ENCODE measurements around the gene CNTNAP2. TPM values are rescaled to one million over a fixed set of nuclear protein-coding genes. Genes with fewer than 3 reads are reported as not detected.

CNTNAP2 gene
- total RNA-seq, 2 donors from 2014 or later: not detected

DNA sequence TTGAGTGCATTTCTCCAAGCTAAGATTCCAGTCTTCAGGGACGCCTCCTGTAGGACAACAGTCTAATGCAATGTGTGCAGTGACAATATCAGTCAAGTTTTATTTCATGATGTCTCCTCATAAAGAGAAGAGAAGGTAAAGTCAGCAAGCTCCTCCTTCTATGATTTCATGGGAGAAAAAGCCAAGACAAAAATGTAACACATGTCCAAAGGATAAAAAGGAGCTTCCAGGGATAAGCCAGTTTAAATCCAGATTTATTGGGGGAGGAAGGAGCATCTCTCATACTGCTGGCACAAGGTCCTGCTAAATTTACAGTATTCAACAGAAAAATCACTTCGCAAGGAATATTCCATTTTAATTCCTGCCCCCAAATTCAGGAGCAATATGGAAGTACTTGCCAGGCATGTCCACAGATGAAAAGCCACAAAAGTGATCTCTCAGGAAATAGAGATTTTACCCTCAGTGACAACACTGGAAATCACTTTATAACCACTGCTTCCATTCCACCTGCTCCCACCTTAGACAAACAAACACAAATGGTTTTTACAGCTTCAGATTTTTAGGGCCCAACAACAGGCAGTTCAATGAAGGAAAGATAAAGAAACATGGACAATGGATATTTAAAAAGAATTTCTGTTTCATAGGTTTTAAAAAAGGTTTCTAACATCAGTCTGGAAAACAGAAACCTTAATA is 1796.5 kb downstream of the CNTNAP2 start:
- no peak overlapping the region for H3K4me3 Mint-ChIP-seq
- H3K36me3 Mint-ChIP-seq: no peaks in the 10 kb centered on the region
- no peaks in the 10 kb centered on the region for H3K4me1 Mint-ChIP-seq (ENCODE audit: low read depth in 2 of 2)
- H3K27ac Mint-ChIP-seq: no peak overlapping the region
- H3K9me3 Mint-ChIP-seq: peaks cover 3% of the 10 kb centered on the region
- ATAC-seq (no peak), DNase-seq (ENCODE audit: low spot score) (no peak)
- H3K27me3 Mint-ChIP-seq: no peaks in the 10 kb centered on the region

DNA sequence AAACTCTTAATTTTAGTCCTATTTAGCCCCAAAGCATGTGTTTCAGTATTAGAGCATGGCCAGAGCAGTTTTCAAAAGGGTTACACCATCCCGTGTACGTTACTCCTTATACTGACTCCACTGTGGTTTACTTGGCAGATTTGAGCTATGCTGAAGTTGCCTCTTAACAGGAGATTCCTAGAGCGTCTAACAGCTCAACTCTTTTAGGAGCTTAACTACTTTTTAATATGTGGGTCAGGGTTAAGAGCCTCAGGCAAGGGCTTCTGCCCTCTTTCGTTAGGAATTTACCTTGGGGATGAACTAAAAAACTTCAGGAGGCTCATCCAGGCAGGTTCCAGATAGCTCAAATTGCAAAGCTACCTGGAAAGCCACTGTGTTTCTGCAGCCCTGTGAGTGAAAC is 1799.2 kb downstream of the CNTNAP2 start:
- Mint-ChIP-seq H3K27me3 (no peaks in the 10 kb centered on the region), H3K4me3 (no peak overlapping the region), H3K9me3 (peaks cover 3% of the 10 kb centered on the region), H3K36me3 (no peaks in the 10 kb centered on the region), H3K4me1 (ENCODE audit: low read depth in 2 of 2) (no peaks in the 10 kb centered on the region), H3K27ac (no peak overlapping the region)
- ATAC-seq: no peak
- DNase-seq (ENCODE audit: low spot score): no peak

DNA sequence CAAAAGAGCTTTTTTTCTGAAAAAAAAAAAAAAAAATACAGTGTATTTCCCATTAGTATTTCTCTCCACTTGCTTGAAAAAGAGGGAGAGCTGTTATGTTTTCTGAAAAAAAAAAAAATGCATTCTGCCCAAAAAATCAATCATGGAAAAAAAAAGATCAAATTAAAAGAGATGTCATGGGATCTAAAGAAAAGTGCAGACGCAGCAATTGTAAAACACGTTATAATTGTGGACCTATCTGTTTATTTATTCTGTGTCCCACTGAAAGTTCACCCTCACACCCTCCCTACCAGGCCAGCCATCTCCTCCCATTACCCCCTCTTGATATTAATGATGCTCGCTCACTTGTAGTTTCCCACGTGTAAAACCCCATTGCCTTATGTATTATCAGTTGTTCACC is 1800.0 kb downstream of the CNTNAP2 start:
- no peak overlapping the region for H3K27ac Mint-ChIP-seq
- H3K27me3 Mint-ChIP-seq: no peaks in the 10 kb centered on the region
- no peaks in the 10 kb centered on the region for H3K36me3 Mint-ChIP-seq
- ATAC-seq (no peak), DNase-seq (ENCODE audit: low spot score) (no peak)
- no peaks in the 10 kb centered on the region for H3K4me1 Mint-ChIP-seq (ENCODE audit: low read depth in 2 of 2)
- H3K9me3 Mint-ChIP-seq: peaks cover 3% of the 10 kb centered on the region
- H3K4me3 Mint-ChIP-seq: no peak overlapping the region

GRCh38 chr7:147923841-147924240 is 1807.2 kb downstream of the CNTNAP2 start:
- DNase-seq (ENCODE audit: low spot score) (no peak), ATAC-seq (no peak)
- Mint-ChIP-seq H3K27me3 (no peaks in the 10 kb centered on the region), H3K36me3 (peaks cover 6% of the 10 kb centered on the region), H3K9me3 (peaks cover 9% of the 10 kb centered on the region), H3K4me1 (ENCODE audit: low read depth in 2 of 2) (no peaks in the 10 kb centered on the region), H3K4me3 (no peak overlapping the region), H3K27ac (no peak overlapping the region)

DNA sequence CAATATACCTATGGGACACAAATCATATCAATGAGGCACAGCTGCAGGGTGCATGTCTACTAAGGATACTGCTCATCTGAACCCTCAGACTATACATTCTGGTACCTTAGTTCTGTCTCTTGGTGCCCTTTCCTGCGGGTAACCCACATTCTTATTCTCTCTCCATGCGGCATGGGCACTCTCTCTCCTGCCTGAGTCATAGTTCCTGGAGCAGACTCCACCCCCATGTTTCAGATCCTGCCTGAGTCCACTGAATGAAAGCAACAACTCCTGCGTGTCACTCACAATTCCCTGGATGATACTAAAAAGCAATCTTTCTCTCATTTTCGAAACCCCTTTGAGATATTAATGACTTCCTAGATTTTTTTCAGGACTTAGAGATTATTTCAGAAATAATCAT is 1820.8 kb downstream of the CNTNAP2 start:
- no peak for DNase-seq (ENCODE audit: low spot score)
- H3K4me1 Mint-ChIP-seq (ENCODE audit: low read depth in 2 of 2): no peaks in the 10 kb centered on the region
- H3K36me3 Mint-ChIP-seq: no peaks in the 10 kb centered on the region
- H3K27me3 Mint-ChIP-seq: no peaks in the 10 kb centered on the region
- H3K9me3 Mint-ChIP-seq: peaks cover 11% of the 10 kb centered on the region
- H3K27ac Mint-ChIP-seq: no peak overlapping the region
- no peak overlapping the region for H3K4me3 Mint-ChIP-seq
- ATAC-seq: no peak

DNA sequence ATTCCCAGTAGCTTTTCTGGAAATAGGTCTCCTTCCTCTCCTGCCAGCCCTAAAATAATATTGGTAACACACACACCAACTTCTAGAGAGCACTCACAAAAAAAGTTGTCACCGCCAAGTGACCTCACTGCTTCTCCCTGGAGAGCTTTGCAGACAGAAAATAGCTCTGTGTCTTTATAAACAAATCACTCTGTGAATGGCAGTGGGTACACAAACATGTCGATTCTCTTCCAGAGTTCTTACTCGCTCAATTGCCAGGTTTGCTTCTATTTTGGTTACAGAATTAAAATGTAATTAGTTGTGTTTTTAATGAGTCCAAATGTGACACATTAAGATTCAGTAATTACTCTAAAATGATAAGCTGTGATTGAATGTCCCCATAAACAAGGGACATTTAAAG is 1824.8 kb downstream of the CNTNAP2 start:
- H3K4me1 Mint-ChIP-seq (ENCODE audit: low read depth in 2 of 2): no peaks in the 10 kb centered on the region
- no peak overlapping the region for H3K27ac Mint-ChIP-seq
- ATAC-seq: no peak
- no peaks in the 10 kb centered on the region for H3K36me3 Mint-ChIP-seq
- no peak for DNase-seq (ENCODE audit: low spot score)
- no peak overlapping the region for H3K4me3 Mint-ChIP-seq
- no peaks in the 10 kb centered on the region for H3K27me3 Mint-ChIP-seq
- peaks cover 3% of the 10 kb centered on the region for H3K9me3 Mint-ChIP-seq

DNA sequence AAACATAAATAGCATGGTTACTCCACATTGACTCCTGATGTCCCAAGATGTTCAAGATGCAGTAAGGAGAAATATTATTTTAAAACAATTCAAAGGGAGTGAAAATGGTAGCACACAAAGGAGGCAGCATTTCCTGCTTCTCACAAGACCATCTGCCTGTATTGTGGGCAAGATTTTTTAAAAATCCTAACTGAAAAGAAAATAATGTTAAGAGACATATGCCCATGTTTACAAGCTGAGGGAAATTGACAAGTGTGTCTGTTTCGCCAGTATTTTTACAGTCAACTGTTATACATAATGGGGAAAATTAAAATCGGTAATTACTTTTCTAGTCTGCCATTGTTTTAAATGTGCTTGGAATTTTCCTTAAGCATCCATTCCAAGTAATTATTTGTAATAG is 1827.7 kb downstream of the CNTNAP2 start:
- Mint-ChIP-seq H3K36me3 (no peaks in the 10 kb centered on the region), H3K27me3 (no peaks in the 10 kb centered on the region), H3K4me1 (ENCODE audit: low read depth in 2 of 2) (no peaks in the 10 kb centered on the region), H3K4me3 (no peak overlapping the region), H3K27ac (no peak overlapping the region), H3K9me3 (peaks cover 3% of the 10 kb centered on the region)
- DNase-seq (ENCODE audit: low spot score) (no peak), ATAC-seq (no peak)

GRCh38 chr7:147952918-147953317 is 1836.3 kb downstream of the CNTNAP2 start:
- H3K4me1 Mint-ChIP-seq (ENCODE audit: low read depth in 2 of 2): no peaks in the 10 kb centered on the region
- no peaks in the 10 kb centered on the region for H3K36me3 Mint-ChIP-seq

DNA sequence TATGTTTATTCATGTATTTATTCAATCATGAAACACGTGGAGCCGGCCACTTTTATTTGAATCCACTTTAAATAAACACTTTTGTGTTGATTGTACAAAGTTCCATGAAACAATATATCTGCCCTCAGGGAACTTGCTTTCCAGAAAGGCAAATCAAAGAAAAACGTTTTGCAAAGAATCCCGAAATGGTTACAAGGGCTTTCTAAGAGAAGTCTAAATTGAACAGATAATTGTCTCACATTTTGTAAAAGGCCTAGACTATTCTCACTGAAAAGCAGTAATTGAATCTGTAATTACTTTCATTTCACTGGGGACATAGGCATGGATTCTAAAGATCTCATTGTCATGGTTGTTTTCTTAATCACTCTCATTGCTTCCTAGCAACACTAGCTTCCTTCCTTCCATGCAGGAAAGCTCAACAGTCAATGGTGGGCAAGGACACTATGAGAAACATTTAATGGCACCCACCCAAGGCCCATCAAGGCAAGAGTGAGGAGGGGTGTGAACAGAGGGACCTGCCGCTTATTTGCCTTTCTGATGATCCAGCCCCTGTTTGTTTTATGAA is 1851.5 kb downstream of the CNTNAP2 start:
- DNase-seq (ENCODE audit: low spot score) (no peak), ATAC-seq (no peak)
- no peak overlapping the region for H3K27ac Mint-ChIP-seq
- no peak overlapping the region for H3K4me3 Mint-ChIP-seq
- H3K36me3 Mint-ChIP-seq: no peaks in the 10 kb centered on the region
- H3K9me3 Mint-ChIP-seq: peaks cover 3% of the 10 kb centered on the region
- H3K27me3 Mint-ChIP-seq: no peaks in the 10 kb centered on the region
- H3K4me1 Mint-ChIP-seq (ENCODE audit: low read depth in 2 of 2): no peaks in the 10 kb centered on the region

More at GRCh38 chr7:147952918-147953317, 1836.3 kb downstream of the CNTNAP2 start:
- Mint-ChIP-seq H3K4me3 (no peak overlapping the region), H3K27ac (no peak overlapping the region), H3K27me3 (no peaks in the 10 kb centered on the region), H3K9me3 (peaks cover 18% of the 10 kb centered on the region)
- DNase-seq (ENCODE audit: low spot score): no peak
- ATAC-seq: no peak

DNA sequence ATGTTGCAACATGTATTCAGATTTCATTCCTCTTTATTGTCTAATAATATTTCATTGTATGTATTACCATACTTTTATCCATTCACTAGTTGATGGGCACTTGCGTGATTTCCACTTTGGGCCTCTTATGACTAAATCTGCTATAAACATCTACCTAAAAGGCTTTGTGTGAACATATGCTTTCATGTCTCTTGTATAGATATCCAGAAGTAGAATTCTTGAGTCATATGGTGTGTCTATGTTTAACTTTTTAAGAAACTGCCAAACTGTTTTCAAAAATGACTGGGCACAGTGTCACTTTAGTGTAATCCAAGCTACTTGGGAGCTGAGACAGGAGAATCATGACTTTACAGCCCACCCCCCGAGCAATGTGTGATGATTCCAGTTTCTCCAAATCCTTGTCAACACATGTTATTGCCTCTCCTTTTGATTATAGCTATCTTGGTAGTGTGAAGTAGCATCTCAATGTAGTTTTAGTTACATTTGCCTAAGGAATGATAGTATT is 1855.1 kb downstream of the CNTNAP2 start:
- ATAC-seq (no peak), DNase-seq (ENCODE audit: low spot score) (no peak)
- no peaks in the 10 kb centered on the region for H3K4me1 Mint-ChIP-seq (ENCODE audit: low read depth in 2 of 2)
- no peak overlapping the region for H3K27ac Mint-ChIP-seq
- no peak overlapping the region for H3K4me3 Mint-ChIP-seq
- H3K27me3 Mint-ChIP-seq: no peaks in the 10 kb centered on the region
- H3K9me3 Mint-ChIP-seq: peaks cover 3% of the 10 kb centered on the region
- H3K36me3 Mint-ChIP-seq: no peaks in the 10 kb centered on the region

GRCh38 chr7:147978201-147978600 is 1861.6 kb downstream of the CNTNAP2 start:
- no peak for DNase-seq (ENCODE audit: low spot score)
- Mint-ChIP-seq H3K27ac (no peak overlapping the region), H3K9me3 (no peaks in the 10 kb centered on the region), H3K27me3 (no peaks in the 10 kb centered on the region), H3K4me1 (ENCODE audit: low read depth in 2 of 2) (no peaks in the 10 kb centered on the region), H3K36me3 (no peaks in the 10 kb centered on the region), H3K4me3 (no peak overlapping the region)
- no peak for ATAC-seq

GRCh38 chr7:147978651-147979050 is 1862.0 kb downstream of the CNTNAP2 start:
- Mint-ChIP-seq H3K4me1 (ENCODE audit: low read depth in 2 of 2) (no peaks in the 10 kb centered on the region), H3K36me3 (no peaks in the 10 kb centered on the region), H3K27me3 (no peaks in the 10 kb centered on the region), H3K9me3 (no peaks in the 10 kb centered on the region), H3K4me3 (no peak overlapping the region), H3K27ac (no peak overlapping the region)
- DNase-seq (ENCODE audit: low spot score) (no peak), ATAC-seq (no peak)

- no peaks in the 10 kb centered on the region for H3K27me3 Mint-ChIP-seq
- ATAC-seq (no peak), DNase-seq (ENCODE audit: low spot score) (no peak)
- H3K4me3 Mint-ChIP-seq: no peak overlapping the region
- H3K36me3 Mint-ChIP-seq: no peaks in the 10 kb centered on the region
- peaks cover 3% of the 10 kb centered on the region for H3K9me3 Mint-ChIP-seq
- no peaks in the 10 kb centered on the region for H3K4me1 Mint-ChIP-seq (ENCODE audit: low read depth in 2 of 2)
- H3K27ac Mint-ChIP-seq: no peak overlapping the region
These were observed 1864.5 kb downstream of the CNTNAP2 start for GRCh38 chr7:147980826-147981813.

GRCh38 chr7:147982307-147982706 is 1865.7 kb downstream of the CNTNAP2 start:
- Mint-ChIP-seq H3K4me3 (no peak overlapping the region), H3K9me3 (peaks cover 3% of the 10 kb centered on the region), H3K36me3 (no peaks in the 10 kb centered on the region), H3K27ac (no peak overlapping the region), H3K27me3 (no peaks in the 10 kb centered on the region), H3K4me1 (ENCODE audit: low read depth in 2 of 2) (no peaks in the 10 kb centered on the region)
- ATAC-seq (no peak), DNase-seq (ENCODE audit: low spot score) (no peak)
